HG03460 (cell line): Measurements from ENCODE around the gene GUCY2D.

Source experiments
- ATAC-seq: cut with Tn5 transposase; IDR thresholded peaks from one replicate; pipeline ENCODE4 v1.9.1; 2021; ENCODE audit not compliant: unreplicated experiment

The GUCY2D gene

DNA sequence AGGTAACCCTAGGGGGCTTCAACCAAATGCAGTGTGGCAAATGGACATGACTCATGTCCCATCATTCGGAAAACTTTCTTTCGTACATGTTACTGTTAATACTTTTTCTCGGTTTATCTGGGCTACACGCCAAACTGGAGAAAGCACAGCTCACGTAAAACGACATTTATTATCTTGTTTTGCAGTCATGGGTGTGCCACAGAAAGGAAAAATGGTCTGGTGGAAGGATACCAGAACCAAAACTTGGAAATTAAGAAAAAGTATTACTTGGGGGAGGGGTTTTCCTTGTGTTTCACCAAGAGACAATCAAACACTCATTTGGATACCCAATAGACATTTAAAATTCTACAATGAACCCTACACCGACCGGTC is 60.0 kb downstream of the GUCY2D start:
- no peak for ATAC-seq

DNA sequence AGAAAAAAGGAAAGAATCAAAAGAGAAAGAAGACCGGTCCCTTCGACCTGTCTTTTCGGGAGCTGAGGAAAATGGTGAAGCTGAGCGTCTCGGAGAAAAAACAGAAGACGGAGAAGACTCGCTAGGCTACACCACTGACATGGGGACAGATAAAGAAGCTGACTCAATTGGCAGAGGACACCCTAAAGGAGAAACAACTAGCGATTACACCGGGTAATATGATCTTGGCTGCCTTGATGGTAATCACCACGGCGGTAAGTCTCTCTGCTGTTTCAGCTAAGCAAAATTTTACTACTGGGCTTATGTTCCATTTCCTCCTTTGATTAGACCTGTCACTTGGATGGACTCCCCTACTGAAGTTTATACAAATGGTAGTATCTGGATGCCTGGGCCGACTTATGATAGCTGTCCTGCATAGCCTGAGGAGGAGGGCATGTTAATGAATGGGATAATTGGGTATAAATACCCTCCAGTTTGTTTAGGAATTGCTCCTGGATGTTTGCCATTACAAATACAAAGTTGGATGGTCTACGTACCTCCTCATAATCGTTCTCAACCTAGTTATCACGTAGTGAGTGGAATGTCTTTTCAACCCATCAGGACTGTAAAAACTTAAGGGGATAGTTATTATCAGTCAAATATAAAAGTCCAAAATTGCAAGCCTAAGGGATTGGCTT is 60.5 kb downstream of the GUCY2D start:
- no peak for ATAC-seq

DNA sequence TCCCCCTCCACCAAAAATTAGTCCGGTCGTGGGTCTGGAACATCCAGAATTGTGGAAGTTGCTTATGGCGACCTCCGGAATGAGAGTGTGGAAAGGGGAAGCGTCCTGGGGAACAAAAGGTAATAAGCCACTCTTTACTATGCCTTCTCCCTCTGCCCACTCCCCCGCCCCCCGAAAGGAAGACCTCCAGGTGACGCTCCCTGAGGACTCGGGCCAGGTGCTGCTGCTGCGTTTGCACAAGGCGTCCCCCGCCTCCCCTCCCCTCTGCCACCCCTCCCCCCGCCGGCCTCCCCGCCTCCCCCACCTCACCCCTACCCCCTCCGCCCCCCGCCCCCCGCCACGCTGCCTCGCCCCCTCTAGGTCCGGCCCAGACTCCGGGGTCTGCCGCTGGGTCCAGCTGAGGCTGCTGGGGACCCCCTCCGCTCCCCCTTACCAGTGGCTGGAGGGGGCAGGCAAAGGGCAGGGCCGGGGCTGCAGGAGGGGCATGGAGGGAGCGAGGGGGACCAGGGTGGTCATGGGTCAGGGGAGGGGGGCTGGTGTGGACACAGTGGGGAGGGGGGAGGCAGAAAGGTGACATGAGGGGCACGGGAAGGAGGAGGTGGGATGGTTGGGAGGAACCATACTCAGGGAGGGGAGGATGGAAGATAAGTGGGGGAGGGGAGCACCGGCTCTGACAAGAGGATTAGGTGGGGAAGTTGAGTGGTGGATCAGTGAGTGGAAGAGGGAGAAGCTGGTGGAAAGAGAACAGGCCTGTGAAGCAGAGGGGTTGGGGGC is 61.5 kb downstream of the GUCY2D start:
- no peak for ATAC-seq

GRCh38 chr17:8064561-8065019 is 62.2 kb downstream of the GUCY2D start:
- ATAC-seq, result no peak

DNA sequence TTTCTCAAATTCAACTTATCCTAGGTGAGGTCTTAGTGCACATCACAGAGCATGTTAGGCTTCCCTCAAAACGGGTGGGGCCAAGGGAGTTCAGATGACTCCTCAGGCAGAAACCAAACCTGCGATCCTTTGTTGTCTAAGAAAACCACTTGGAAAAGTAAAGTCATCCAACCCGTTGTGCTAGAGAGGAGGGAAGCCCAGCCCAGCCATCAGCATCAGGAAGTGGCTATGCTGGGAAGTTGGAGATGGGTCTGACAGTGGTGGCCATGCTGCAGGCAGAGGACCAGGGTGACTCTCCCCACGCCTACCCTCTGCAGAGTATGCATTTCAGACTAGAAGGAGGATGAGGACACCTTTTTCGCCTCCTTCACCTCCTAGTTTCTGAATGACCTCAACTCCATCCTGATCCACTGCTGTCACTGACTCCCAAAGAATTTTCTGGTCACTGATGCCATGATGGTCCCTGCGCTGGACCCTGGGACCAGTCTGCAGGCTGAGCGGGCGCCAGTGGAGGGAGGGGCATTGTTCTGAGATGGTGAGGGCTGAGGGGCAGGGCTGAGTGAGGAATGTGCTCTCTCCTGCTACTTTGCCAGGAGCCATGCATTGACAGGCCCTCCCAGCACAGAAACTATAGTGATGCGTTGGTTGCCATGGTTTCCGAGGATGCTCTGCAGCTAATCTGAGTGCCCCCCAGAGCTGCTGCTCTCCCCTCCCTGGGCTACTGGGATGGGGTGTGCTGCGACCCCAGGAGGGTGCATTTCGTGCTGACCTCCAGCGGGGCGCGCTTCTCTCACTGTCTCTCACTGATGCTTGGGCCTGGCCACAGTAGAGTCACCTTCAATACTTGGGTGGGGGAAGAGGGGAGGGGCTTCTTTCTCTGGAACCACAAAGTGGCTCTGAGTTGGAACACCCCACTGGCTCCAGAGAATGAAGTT is 64.7 kb downstream of the GUCY2D start:
- ATAC-seq, result no peak

GRCh38 chr17:8067806-8068205 is 65.4 kb downstream of the GUCY2D start:
- ATAC-seq, result no peak

GRCh38 chr17:8068736-8069586 is 66.5 kb downstream of the GUCY2D start:
- ATAC-seq, result no peak

DNA sequence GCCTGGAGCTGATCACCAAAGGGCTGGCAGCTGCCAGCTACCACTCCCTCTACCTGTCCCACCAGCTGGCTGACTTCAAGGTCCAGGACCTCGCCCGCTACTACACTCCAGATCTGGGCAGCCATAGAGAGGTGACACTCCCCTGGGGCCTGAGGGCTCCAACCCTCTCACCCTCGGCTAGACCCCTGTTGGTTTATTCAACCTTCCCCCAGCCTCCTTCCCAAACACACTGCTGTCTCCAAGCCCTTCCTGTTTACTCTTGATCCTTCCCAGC is 67.1 kb downstream of the GUCY2D start:
- no peak for ATAC-seq
